GM21367 (cell line): ENCODE data around the gene BBS5.
"Not testable (repeated sequence)": the region's sequence is repeated elsewhere in the genome, so short reads cannot be mapped to it uniquely, and the experiment has no call there.

Experiments used
- ATAC-seq: cut with Tn5 transposase; IDR thresholded peaks from one replicate; pipeline ENCODE4 v1.9.1; 2021; ENCODE audit not compliant: unreplicated experiment

The BBS5 gene

DNA sequence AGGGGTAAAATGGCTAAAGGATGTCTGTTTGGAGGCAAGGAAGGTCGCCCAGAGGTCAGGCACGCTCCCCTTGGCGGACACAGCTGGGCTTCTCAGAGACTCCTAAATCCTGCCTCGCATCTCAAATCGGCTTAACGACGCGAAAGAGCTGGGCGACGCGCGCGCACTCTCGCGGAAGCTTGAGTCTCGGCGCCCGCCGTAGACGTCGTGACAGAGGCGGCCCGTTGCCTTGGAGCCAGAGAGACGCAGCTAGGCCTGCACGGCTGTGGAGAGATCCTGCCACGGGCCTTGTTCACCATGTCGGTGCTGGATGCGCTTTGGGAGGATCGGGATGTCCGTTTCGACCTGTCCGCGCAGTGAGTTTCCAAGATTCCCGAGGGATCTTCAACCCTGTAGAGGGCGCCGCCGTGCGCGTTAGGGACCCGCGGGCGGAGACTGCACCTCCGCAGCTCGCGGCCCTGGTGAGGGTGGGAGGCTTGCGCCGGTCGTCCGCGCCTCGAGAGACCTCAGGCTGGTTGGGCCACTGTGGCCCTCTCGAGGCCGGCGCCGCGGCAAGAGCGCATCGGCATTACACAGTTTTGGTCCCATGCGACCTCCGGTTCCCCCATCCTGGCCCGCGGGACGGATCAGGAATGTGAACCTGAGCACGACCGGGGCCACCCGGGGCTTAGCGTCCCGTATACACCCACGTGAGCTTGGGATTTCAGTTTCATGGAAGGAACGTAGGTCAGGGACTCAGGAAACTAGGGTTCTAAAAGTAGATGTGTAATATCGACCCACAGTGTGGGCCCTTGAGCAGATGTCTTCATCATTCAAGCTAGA lies at the start of gene BBS5:
Gene BBS5 (plus strand): TSS at position 238 of the 822 bp plus-strand sequence. CDS start 60 bp downstream, at position 298.
- peak; percentile 96 for ATAC-seq

DNA sequence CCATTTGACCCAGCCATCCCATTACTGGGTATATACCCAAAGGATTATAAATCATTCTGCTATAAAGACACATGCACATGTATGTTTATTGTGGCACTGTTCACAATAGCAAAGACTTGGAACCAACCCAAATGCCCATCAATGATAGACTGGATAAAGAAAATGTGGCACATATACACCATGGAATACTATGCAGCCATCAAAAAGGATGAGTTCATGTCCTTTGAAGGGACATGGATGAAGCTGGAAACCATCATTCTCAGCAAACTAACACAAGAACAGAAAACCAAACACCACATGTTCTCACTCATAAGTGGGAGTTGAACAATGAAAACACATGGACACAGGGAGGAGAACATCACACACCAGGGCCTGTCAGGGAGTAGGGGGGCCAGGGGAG lies 47.5 kb upstream of the BBS5 start:
- ATAC-seq, result not testable (repeated sequence)

DNA sequence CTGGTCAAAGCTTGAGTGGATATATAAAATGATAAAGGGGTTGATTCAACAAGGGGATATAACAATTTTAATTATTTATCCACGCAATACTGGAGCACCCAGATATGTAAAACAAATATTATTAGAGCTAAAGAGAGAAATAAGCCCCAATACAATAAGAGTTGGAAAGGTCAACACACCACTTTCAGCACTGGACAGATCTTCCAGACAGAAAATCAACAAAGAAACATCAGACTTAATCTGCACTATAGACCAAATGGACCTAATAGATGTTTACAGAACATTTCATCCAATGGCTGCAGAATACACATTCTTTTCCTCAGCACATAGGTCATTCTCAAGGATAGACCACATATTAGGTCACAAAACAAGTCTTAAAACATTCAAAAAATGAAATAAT lies 45.1 kb upstream of the BBS5 start:
- ATAC-seq, result not testable (repeated sequence)

DNA sequence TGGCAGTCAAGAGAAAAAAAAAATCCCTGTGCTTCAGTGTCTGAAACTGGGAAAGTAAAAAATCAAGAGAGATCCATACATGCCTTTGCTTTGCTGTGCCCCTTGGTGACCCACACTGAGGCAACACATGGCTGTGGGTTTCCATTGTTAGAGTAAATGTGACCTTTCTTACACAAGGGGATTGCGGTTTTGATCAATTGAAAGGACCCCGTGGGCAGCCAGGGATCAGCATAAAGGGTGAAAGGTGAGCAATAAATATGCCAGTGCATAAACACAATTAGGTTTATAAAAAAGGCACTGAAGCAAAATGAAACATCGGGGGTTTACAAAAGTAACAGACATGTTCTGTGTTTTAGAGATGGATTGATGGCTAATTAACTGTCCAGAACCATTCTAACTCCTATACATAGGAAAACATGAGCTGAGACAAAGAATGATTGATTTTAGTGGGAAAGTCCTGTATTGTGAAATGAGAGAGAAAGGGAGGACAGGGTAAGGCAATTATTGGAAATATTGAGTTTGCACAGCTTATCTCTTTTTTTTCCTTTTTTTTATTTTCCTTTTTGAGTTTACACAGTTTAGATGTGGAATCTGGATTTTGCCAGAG lies 40.7 kb upstream of the BBS5 start:
- no peak for ATAC-seq

DNA sequence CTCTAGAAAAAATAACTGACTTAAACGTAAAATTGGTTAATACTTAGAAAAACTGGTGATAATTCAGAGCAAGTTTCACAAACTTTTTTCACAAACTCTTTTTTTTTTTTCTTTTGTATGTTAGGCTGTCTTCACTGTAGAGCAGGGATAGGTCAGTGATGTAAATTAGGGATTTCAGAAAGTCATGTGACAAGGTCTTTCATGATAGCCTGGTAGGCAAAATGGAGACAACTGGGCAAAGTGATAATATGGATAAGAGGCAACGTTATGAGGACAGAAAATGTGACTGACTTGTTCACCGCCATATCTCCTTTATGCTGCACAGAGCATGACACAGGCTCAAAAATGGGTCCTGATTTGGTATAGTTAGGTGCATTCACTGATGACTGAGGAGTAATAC lies 39.4 kb upstream of the BBS5 start:
- no peak for ATAC-seq

DNA sequence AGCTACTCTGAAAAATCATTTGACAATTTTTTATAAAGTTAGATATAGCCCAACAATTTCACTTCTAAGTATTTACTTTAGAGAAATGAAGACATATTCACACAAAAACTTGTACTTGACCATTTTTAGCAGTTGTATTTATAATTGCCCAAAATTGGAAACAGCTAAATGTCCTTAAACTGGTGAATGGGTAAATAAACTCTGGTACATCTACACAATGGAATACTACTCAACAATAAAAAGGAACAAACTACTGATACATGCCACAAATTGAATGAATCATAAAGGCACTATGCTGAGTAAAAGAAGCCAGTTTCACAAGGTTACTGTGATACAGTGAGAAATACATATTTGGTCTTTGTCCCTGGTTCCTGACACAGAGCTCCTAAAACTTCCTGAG lies 32.8 kb upstream of the BBS5 start:
- ATAC-seq, result no peak

DNA sequence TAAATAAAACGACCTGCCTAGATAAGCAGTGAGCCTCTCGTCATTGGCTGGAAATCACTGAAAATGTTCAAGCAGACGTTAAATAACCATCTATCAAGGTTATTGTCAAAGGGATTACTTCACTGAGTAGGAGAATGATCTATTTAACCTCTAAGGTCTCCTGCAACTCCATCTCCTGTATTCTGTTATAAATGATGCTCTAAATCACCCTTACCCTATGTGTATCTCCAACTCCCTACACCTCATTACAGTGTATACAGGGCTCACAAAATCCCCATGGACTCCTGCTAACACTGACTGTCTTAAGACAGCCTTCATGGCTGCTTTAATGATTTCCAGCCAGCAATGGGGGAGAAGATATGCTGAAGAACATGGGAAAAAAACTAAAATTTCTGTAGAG lies 31.0 kb upstream of the BBS5 start:
- ATAC-seq, result no peak

DNA sequence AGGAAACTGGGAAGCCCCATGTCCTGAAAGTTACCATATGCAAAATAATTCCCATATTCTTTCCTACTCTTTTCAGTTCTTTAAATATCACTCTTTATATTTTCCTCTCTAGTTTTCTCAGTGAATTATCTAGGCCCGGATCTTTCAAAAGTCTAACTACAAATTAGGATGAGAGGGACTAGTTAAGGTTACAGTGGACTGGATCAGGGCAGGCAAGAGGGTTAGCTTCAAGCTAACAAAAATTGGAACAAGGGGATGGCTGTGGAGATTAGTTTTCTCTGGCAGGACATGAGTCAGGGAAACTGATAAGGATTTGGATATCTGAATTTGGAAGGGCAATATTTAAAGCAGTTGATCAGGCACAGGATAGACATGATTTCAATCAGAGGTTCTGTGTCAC lies 30.4 kb upstream of the BBS5 start:
- ATAC-seq, result no peak

DNA sequence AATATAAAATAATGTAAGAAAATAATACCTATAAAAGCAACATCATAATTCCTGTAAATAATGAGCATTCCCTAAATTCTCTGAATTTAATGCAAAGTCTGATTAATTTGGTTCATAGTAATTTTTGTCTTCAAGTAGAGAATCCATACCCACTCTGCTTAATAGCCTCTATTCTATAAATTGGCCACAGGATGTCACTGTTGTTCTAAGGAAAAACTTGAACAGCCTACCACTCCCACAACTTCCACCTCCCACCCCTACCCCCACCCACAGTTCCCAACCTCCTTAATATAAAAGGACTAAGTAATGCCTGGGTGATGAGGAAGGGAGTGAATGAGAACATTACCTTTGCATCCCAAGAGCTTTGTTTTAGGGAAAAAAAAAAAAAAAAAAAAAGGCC lies 27.2 kb upstream of the BBS5 start:
- ATAC-seq, result no peak

DNA sequence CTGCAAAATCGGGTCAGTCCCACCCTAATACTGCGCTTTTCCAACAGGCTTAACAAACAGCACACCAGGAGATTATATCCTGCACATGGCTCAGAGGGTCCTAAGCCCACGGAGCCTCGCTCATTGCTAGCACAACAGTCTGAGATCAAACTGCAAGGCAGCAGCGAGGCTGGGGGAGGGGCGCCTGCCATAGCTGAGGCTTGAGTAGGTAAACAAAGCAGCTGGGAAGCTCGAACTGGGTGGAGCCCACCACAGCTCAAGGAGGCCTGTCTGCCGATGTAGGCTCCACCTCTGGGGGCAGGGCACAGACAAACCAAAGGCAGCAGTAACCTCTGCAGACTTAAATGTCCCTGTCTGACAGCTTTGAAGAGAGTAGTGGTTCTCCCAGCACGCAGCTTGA lies 26.2 kb upstream of the BBS5 start:
- not testable (repeated sequence) for ATAC-seq

DNA sequence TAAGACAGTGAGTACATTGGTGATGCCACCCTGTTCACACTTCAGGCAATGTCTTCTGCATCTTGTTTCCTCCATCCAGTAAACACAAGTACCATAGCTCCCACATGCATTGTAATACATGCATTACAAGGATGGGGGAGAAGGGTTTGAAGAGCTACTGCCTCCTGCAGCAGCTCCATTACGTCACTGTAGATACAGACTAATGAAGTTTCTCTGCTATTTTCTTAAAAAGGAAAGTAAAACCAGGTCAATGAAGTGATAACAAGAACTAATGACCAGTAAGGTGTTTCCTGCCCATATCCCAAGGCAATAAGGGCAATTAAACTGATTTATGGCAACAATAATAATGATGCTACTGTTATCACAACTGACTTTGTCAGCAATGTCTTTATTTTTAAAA lies 18.2 kb upstream of the BBS5 start:
- no peak for ATAC-seq

DNA sequence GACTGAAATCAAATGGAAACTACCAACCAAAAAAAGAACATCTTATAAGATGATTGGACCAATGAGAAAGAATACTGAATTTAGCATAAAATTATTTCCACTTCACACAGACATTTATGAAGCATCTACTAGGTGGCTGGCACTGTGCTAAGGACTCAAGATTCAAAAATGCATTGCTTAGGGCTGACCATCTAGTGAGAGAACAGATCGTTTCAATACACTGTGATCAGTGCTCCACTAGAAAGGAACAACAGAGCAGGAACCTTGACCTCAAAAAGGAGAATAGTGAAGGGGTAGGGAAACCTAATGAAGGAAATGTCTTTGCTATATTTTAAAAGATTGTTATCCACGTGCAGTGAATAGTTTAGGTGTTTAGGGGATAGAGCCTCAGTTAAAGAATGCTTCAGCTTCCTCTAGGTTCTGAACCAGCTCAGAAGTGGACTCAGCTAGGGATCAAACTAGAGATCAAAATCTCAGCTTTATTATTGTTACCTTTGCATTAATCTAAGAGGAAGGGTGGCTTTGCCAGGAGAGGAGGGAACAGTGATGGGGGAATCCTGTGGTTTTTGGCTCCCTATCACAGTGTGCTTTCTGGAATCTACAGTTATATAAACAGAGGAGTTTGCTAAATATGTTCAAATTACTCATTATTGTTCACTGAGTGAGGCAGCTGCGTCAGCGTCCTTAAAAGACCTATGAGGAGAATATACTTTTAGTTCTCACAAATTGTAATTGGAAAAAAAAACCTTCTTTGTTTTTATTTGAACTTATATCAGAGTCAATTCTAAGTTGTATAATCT lies 16.2 kb upstream of the BBS5 start:
- no peak for ATAC-seq

DNA sequence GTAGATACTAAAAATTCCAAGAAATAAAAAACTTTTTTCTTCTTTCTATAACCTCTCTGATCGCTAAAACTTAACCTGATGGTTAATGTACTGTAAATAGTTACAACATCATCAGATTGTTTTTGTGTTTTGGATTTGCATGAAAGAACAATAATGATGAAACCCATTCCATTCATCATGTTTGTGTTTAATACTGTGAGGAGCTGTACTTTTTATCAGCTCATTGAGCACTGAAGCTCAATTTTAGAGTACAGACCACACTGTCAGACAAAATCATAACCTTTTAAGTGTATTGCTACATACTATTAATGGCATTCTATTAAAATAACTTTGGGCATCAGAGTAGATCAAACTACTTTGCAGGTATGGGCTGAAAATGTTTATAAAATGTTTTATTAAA lies 14.8 kb upstream of the BBS5 start:
- ATAC-seq, result no peak

DNA sequence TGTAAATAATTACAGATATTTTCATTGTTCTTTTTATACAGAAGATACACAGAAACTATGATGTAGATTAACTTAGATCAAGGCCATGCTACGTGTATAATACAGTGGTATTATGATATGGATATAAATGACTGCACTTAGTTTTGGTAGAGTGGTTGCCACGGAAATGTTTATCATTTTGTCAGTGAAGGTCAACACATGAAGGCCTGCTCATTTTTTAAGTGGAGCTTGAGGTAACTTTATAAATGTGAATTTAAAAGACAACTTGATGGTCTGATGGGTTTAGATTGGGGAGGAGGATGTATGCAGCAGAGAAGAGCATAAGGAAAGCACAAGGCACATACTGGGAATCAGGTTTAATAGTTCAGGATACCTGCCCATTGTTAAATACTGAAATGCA lies 14.4 kb upstream of the BBS5 start:
- ATAC-seq, result no peak

DNA sequence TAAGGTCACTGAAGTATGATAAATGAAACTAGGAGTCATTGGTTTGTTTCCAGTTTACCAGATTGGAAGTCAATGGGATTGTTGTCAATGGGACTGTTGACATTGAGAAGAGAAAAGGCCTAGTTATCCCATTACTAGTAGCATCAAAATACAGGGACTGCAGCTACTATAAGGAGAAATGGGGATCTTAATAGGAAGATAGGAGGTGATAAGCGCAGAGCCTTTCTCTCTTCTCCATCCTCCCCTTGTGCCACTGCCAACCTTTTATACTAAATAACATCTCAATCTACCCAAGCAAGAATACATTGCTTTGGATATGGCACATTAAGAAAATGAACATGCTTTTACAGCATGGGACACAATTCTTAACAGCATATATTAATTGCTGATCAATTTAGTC lies 10.5 kb upstream of the BBS5 start:
- no peak for ATAC-seq

DNA sequence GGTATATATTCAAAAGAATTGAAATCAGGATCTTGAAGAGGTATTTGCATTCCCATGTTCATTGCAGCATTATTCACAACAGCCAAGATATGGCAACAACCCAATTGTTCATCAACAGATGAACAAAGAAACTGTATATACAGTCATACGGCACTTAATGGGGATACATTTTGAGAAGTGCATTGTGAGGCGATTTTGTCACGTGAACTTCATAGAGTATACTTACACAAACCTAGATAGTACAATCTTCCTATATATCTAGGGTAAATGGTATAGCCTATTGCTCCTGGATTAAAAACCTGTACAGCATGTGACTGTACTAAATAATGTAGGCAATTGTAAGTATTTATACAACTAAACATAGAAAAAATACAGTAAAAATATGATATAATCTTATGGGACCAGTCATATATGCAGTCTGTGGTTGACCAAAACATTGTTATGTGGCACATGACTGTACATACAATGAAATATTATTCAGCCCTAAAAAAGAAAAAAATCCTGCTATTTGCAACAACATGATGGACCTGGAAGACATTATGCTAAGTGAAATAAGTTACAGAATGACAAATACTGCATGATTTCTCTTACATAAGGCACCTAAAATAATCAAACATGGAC lies 9.2 kb upstream of the BBS5 start:
- ATAC-seq, result no peak

DNA sequence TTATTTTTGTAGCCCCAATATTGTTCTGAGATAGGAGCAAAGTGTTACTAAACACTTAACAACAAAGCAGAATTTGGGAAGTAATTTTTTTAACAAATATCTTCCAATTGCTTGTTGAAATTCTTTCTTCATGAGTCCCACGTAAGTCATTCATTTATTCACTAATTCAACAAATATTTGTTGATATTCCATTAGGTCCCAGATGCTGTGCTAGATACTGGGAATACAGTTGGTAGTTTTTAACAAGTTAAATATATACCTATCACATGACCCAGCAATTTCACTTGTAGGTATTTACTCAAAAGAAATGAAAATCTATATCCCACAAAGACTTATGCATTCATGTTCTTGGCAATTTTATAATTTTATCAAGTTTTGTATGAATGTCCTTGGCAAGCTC lies 7.0 kb upstream of the BBS5 start:
- ATAC-seq, result no peak

DNA sequence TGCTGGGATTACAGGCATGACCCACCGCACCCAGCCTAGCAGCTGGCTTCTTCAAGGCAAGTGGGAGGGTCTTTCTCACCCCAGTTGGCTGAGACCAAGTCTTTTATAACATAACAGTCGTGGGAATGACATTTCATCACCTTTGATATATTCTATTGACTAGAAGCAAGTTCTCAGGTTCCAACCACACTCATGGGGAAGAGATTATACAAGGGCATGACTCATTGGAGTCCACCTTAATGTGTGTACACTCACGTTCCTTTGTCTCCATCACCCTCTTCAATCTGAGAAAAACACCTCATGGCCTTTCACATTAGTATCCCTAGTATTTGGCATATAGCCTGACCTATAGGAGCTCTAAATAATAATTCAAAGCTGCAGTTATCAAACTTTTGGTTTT lies 2.8 kb upstream of the BBS5 start:
- ATAC-seq, result no peak

DNA sequence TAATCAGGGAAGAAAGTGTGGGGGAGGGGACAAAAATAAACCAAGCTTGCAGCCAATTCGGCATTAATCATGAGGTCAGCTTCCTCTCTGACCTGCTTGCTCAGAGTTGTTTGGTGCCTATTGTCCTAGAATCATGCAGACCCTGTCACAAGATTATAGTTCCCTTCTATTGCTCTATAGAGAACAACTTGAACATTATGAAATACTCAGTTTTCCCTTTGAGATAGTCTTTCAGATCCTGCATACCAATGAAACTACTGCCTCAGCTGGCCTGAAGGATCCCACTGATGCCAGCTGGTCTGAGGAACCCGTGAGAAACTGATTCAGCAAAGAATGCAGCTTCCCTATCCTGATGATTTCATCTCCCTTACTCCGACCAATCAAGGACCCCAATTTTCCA lies 955 bp upstream of the BBS5 start:
- no peak for ATAC-seq

DNA sequence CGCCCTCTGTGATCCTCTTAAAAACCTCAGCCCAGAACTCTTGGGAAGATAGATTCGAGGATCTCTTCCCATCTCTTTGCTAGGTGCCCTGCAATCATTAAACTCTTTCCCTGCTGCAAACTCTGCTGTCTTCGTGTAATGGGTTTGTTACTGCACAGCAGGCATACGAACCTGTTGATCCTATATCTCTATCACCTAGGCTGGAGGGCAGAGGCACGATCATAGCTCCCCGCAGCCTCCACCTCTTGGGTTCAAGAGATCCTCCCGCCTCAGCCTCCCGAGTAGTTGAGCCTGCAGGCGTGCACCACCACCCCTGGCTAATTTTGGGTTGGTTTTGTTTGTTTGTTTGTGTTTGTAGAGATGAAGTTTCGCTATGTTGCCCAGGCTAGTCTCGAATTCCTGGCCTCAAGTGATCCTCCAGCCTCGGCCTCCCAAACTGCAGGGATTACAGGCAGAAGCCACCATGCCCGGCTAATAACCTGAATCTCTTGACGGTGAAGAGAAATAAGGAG lies 493 bp upstream of the BBS5 start:
- ATAC-seq, result no peak

DNA sequence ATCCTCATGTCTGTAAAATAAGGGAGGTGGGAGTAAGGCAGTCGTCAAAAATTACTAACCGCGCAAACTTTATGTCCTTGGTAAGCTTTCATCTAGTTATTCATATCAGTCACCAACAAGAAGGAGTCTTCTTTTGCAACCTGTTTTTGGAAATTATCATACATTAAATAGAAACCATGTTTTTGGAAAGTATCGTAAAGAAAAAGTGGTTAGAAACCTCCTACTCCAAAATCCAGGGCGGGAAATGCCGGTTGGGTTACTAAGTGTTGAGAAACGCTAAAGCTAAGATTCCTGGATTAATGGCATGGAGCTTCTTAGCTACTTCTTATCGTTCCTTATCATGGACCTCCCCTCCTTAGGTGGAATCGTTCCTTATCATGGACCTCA lies 778 bp downstream of the BBS5 start:
- ATAC-seq, result no peak
